Measurements from ENCODE around the gene HAGHL. TPM values are rescaled to one million over a fixed set of nuclear protein-coding genes. Genes with fewer than 3 reads are reported as not detected.

HAGHL gene
- total and polyA plus RNA-seq, 4 experiments from 2014 or later: 2.2 to 24.4 (median 10.6) TPM

GRCh38 chr16:754656-755055, 27.8 kb downstream of the HAGHL start:
- Histone ChIP-seq H3K4me1 (ENCODE audit: insufficient read depth, low read length) (no peaks in the 10 kb centered on the region), H3K4me3 (ENCODE audit: low read length in 2 of 2) (no peak overlapping the region), H3K27me3 (ENCODE audit: insufficient read depth, low read length) (no peaks in the 10 kb centered on the region), H3K9me3 (ENCODE audit: control insufficient read depth in 1 of 2, low read length in 2 of 2) (no peaks in the 10 kb centered on the region), H3K36me3 (ENCODE audit: insufficient read depth, low read length) (no peaks in the 10 kb centered on the region), H3K27ac (ENCODE audit: low read depth, low read length) (no peak overlapping the region)
- Mint-ChIP-seq H3K4me3 (no peak overlapping the region), H3K27me3 (peaks cover 6 to 7% of the 10 kb centered on the region in 2 donors), H3K36me3 (peaks cover 0 to 3% of the 10 kb centered on the region in 2 donors), H3K27ac (no peak overlapping the region), H3K9me3 (peaks cover 0 to 5% (median under 1%) of the 10 kb centered on the region in 8 donors), H3K4me1 (peaks cover 0 to 2% (median under 1%) of the 10 kb centered on the region in 4 donors)
- POLR2A ChIA-PET (ENCODE audit: partially characterized antibody): no interaction called here
- CTCF ChIA-PET (ENCODE audit: partially characterized antibody): interaction anchor here (0.7 to 0.9 kb wide), 2 partner anchors 25 to 42 kb away, joined by 3 read pairs; no protein-coding TSS in a partner anchor
- intact Hi-C loops (cut with micrococcal nuclease): no loop called here
- no peak for DNase-seq

- H3K9me3 ChIP-seq (ENCODE audit: control insufficient read depth in 1 of 2, low read length in 2 of 2): no peaks in the 10 kb centered on the region
- no peaks in the 10 kb centered on the region for H3K4me1 ChIP-seq (ENCODE audit: insufficient read depth, low read length)
- Mint-ChIP-seq H3K27me3 (peaks cover 7% of the 10 kb centered on the region in 2 donors), H3K4me1 (peaks cover 0 to 2% (median under 1%) of the 10 kb centered on the region in 4 donors), H3K4me3 (no peak overlapping the region), H3K27ac (no peak overlapping the region), H3K9me3 (peaks cover 0 to 5% (median under 1%) of the 10 kb centered on the region in 8 donors), H3K36me3 (peaks cover 0 to 3% of the 10 kb centered on the region in 2 donors)
- no peak overlapping the region for H3K27ac ChIP-seq (ENCODE audit: low read depth, low read length)
- POLR2A ChIA-PET (ENCODE audit: partially characterized antibody): no interaction called here
- intact Hi-C loops (cut with micrococcal nuclease): no loop called here
- CTCF ChIA-PET (ENCODE audit: partially characterized antibody): interaction anchor here (1.7 kb wide), 1 partner anchor 12 kb away, joined by 5 read pairs; no protein-coding TSS in a partner anchor
- no peaks in the 10 kb centered on the region for H3K36me3 ChIP-seq (ENCODE audit: insufficient read depth, low read length)
- no peak for DNase-seq
- no peak overlapping the region for H3K4me3 ChIP-seq (ENCODE audit: low read length in 2 of 2)
- H3K27me3 ChIP-seq (ENCODE audit: insufficient read depth, low read length): no peaks in the 10 kb centered on the region
Measured at GRCh38 chr16:756428-756827, 29.5 kb downstream of the HAGHL start.

GRCh38 chr16:759110-759910, 32.4 kb downstream of the HAGHL start:
- POLR2A ChIA-PET (ENCODE audit: partially characterized antibody): no interaction called here
- Mint-ChIP-seq H3K36me3 (peaks cover 0 to 3% of the 10 kb centered on the region in 2 donors), H3K9me3 (peaks cover 0 to 5% (median under 1%) of the 10 kb centered on the region in 8 donors), H3K4me1 (peaks cover 0 to 2% (median under 1%) of the 10 kb centered on the region in 4 donors), H3K4me3 (no peak overlapping the region), H3K27ac (no peak overlapping the region), H3K27me3 (peaks cover 6 to 7% of the 10 kb centered on the region in 2 donors)
- Histone ChIP-seq H3K27me3 (ENCODE audit: insufficient read depth, low read length) (no peaks in the 10 kb centered on the region), H3K4me1 (ENCODE audit: insufficient read depth, low read length) (no peaks in the 10 kb centered on the region), H3K27ac (ENCODE audit: low read depth, low read length) (no peak overlapping the region), H3K4me3 (ENCODE audit: low read length in 2 of 2) (no peak overlapping the region), H3K9me3 (ENCODE audit: control insufficient read depth in 1 of 2, low read length in 2 of 2) (no peaks in the 10 kb centered on the region), H3K36me3 (ENCODE audit: insufficient read depth, low read length) (no peaks in the 10 kb centered on the region)
- CTCF ChIA-PET (ENCODE audit: partially characterized antibody): interaction anchor here (0.6 kb wide), 1 partner anchor 46 kb away, joined by 3 read pairs; no protein-coding TSS in a partner anchor
- DNase-seq: no peak
- intact Hi-C loops (cut with micrococcal nuclease): no loop called here

GRCh38 chr16:760065-760464, 33.2 kb downstream of the HAGHL start:
- Mint-ChIP-seq H3K27ac (no peak overlapping the region), H3K4me1 (no peaks in the 10 kb centered on the region), H3K36me3 (peaks cover 0 to 3% of the 10 kb centered on the region in 2 donors), H3K27me3 (peaks cover 6 to 7% of the 10 kb centered on the region in 2 donors), H3K9me3 (peaks cover 0 to 5% (median under 1%) of the 10 kb centered on the region in 8 donors), H3K4me3 (no peak overlapping the region)
- Histone ChIP-seq H3K4me3 (ENCODE audit: low read length in 2 of 2) (no peak overlapping the region), H3K36me3 (ENCODE audit: insufficient read depth, low read length) (no peaks in the 10 kb centered on the region), H3K9me3 (ENCODE audit: control insufficient read depth in 1 of 2, low read length in 2 of 2) (no peaks in the 10 kb centered on the region), H3K27me3 (ENCODE audit: insufficient read depth, low read length) (no peaks in the 10 kb centered on the region), H3K4me1 (ENCODE audit: insufficient read depth, low read length) (no peaks in the 10 kb centered on the region), H3K27ac (ENCODE audit: low read depth, low read length) (no peak overlapping the region)
- DNase-seq: no peak
- ChIA-PET CTCF (ENCODE audit: partially characterized antibody) (interaction anchor here (0.6 kb wide), 1 partner anchor 46 kb away, joined by 3 read pairs; no protein-coding TSS in a partner anchor), POLR2A (ENCODE audit: partially characterized antibody) (no interaction called here)
- intact Hi-C loops (cut with micrococcal nuclease): no loop called here

- ChIA-PET CTCF (ENCODE audit: partially characterized antibody) (no interaction called here), POLR2A (ENCODE audit: partially characterized antibody) (no interaction called here)
- no peaks in the 10 kb centered on the region for H3K27me3 ChIP-seq (ENCODE audit: insufficient read depth, low read length)
- no peaks in the 10 kb centered on the region for H3K36me3 ChIP-seq (ENCODE audit: insufficient read depth, low read length)
- DNase-seq: no peak
- no peaks in the 10 kb centered on the region for H3K9me3 ChIP-seq (ENCODE audit: control insufficient read depth in 1 of 2, low read length in 2 of 2)
- Mint-ChIP-seq H3K27me3 (peaks cover 6 to 7% of the 10 kb centered on the region in 2 donors), H3K27ac (no peak within 1 kb of the TSS), H3K36me3 (peaks cover 0 to 3% of the 10 kb centered on the region in 2 donors), H3K9me3 (peaks cover 0 to 5% (median under 1%) of the 10 kb centered on the region in 8 donors), H3K4me1 (no peaks in the 10 kb centered on the region), H3K4me3 (no peak within 1 kb of the TSS)
- H3K4me1 ChIP-seq (ENCODE audit: insufficient read depth, low read length): no peaks in the 10 kb centered on the region
- intact Hi-C loops (cut with micrococcal nuclease): no loop called here
- no peak within 1 kb of the TSS for H3K4me3 ChIP-seq (ENCODE audit: low read length in 2 of 2)
- no peak within 1 kb of the TSS for H3K27ac ChIP-seq (ENCODE audit: low read depth, low read length)
Measured at GRCh38 chr16:760545-761343, 33.8 kb downstream of the HAGHL start, which contains the start of gene MSLN. TSS of gene MSLN (plus strand) at chr16:760734. CDS start at chr16:762681, 1,947 bp downstream.

- POLR2A ChIA-PET (ENCODE audit: partially characterized antibody): no interaction called here
- no peak for DNase-seq
Measured at GRCh38 chr16:761625-762513, 35.0 kb downstream of the HAGHL start.

More at GRCh38 chr16:761625-762513, 35.0 kb downstream of the HAGHL start:
- Mint-ChIP-seq H3K9me3 (peaks cover 0 to 2% (median 0%) of the 10 kb centered on the region in 8 donors), H3K27ac (no peak overlapping the region), H3K36me3 (no peaks in the 10 kb centered on the region), H3K4me1 (no peaks in the 10 kb centered on the region), H3K27me3 (peaks cover 3 to 5% of the 10 kb centered on the region in 2 donors), H3K4me3 (no peak overlapping the region)
- intact Hi-C loops (cut with micrococcal nuclease): no loop called here
- Histone ChIP-seq H3K9me3 (ENCODE audit: control insufficient read depth in 1 of 2, low read length in 2 of 2) (no peaks in the 10 kb centered on the region), H3K4me3 (ENCODE audit: low read length in 2 of 2) (no peak overlapping the region), H3K4me1 (ENCODE audit: insufficient read depth, low read length) (no peaks in the 10 kb centered on the region), H3K27me3 (ENCODE audit: insufficient read depth, low read length) (no peaks in the 10 kb centered on the region), H3K36me3 (ENCODE audit: insufficient read depth, low read length) (no peaks in the 10 kb centered on the region), H3K27ac (ENCODE audit: low read depth, low read length) (no peak overlapping the region)
- CTCF ChIA-PET (ENCODE audit: partially characterized antibody): no interaction called here

Measured in CD4-positive, alpha-beta memory T cell (primary cell).